Activated CD4-positive, alpha-beta memory T cell treated with anti-CD3 and anti-CD28 coated beads, Interleukin-2, amount 10 ng/mL, durations not matched to agents 7 days and 5 days (primary cell): Measurements from ENCODE around the gene ZBP1. TPM values are rescaled to one million over a fixed set of nuclear protein-coding genes. Genes with fewer than 3 reads are reported as not detected.

Experiments
- CTCF ChIA-PET: fragments of 350-600 bp; sonication (Branson Sonifier 250); formaldehyde crosslinking; loops from one replicate; lab custom pipeline; 2021; ENCODE audit warnings: antibody characterized with exemption, inconsistent platforms; lab: Charles Lee
- POLR2A ChIA-PET: fragments of 350-600 bp; sonication (Branson Sonifier 250); formaldehyde crosslinking; loops from one replicate; lab custom pipeline; 2021; ENCODE audit warnings: antibody characterized with exemption; lab: Charles Lee
- DNase-seq: peaks from one replicate; pipeline ENCODE4 v3.0.0-alpha.2; 2020
- H3K27ac Mint-ChIP-seq: one replicate; pipeline ENCODE4 v1.8.0; 2021; ENCODE audit warnings: mild to moderate bottlenecking, mixed read lengths
- H3K27me3 Mint-ChIP-seq: one replicate; pipeline ENCODE4 v1.8.0; 2021; ENCODE audit warnings: mixed read lengths
- H3K36me3 Mint-ChIP-seq: one replicate; pipeline ENCODE4 v1.8.0; 2021; ENCODE audit warnings: low read depth, mixed read lengths
- H3K4me1 Mint-ChIP-seq: one replicate; pipeline ENCODE4 v1.8.0; 2021; ENCODE audit warnings: mixed read lengths
- H3K4me3 Mint-ChIP-seq: one replicate; pipeline ENCODE4 v1.8.0; 2021; ENCODE audit warnings: mild to moderate bottlenecking, mixed read lengths
- H3K9me3 Mint-ChIP-seq: one replicate; pipeline ENCODE4 v1.8.0; 2021; ENCODE audit warnings: mixed read lengths
- total RNA-seq, 2 experiments: library from RNA; stranded (reverse); gene quantifications; one replicate each; pipeline ENCODE4 v1.2.3, GENCODE V29; 2021

The ZBP1 gene
- total RNA-seq = 10 to 100 TPM; 51.9 to 57.7 TPM

GRCh38 chr20:57620274-57620990, at the start of gene ZBP1:
Gene ZBP1 (minus strand): TSS chr20:57620426. CDS start chr20:57620295, 131 bp downstream.
- ChIA-PET CTCF (interaction anchor here (1.2 to 6.4 kb wide), 10 partner anchors 9 to 560 kb away, joined by 4 to 65 read pairs (median 8); partner anchors contain the start of gene PMEPA1), POLR2A (interaction anchor here (0.7 to 10.2 kb wide), 20 partner anchors 11 to 1544 kb away, joined by 3 to 121 read pairs (median 6); partner anchors contain the start of genes PMEPA1, RBM38 and STX16)
- Mint-ChIP-seq H3K27me3 (peaks cover 24% of the 10 kb centered on the region), H3K4me1 (peaks cover 64% of the 10 kb centered on the region), H3K4me3 (peak within 1 kb of the TSS; percentile 88), H3K9me3 (peaks cover 12% of the 10 kb centered on the region), H3K27ac (peak within 1 kb of the TSS; percentile 99), H3K36me3 (peaks cover 48% of the 10 kb centered on the region)
- DNase-seq = peak; percentile 79

GRCh38 chr20:57669632-57670031, 49.4 kb upstream of the ZBP1 start:
- Mint-ChIP-seq H3K4me3 (no peak overlapping the region), H3K36me3 (no peaks in the 10 kb centered on the region), H3K27me3 (no peaks in the 10 kb centered on the region), H3K27ac (no peak overlapping the region), H3K9me3 (no peaks in the 10 kb centered on the region), H3K4me1 (no peaks in the 10 kb centered on the region)
- POLR2A ChIA-PET = no interaction called here
- no peak for DNase-seq
- CTCF ChIA-PET = no interaction called here

GRCh38 chr20:57667924-57668782, 47.9 kb upstream of the ZBP1 start:
- no peak for DNase-seq
- H3K36me3 Mint-ChIP-seq = no peaks in the 10 kb centered on the region
- no peak overlapping the region for H3K27ac Mint-ChIP-seq
- ChIA-PET POLR2A (interaction anchor here (1.4 kb wide), 1 partner anchor 26 kb away, joined by 3 read pairs; no protein-coding TSS in a partner anchor), CTCF (no interaction called here)
- no peak overlapping the region for H3K4me3 Mint-ChIP-seq
- no peaks in the 10 kb centered on the region for H3K9me3 Mint-ChIP-seq
- H3K4me1 Mint-ChIP-seq = no peaks in the 10 kb centered on the region
- no peaks in the 10 kb centered on the region for H3K27me3 Mint-ChIP-seq

- DNase-seq = no peak
- ChIA-PET CTCF (no interaction called here), POLR2A (interaction anchor here (1.4 kb wide), 1 partner anchor 27 kb away, joined by 3 read pairs; no protein-coding TSS in a partner anchor)
- H3K36me3 Mint-ChIP-seq = no peaks in the 10 kb centered on the region
- no peaks in the 10 kb centered on the region for H3K4me1 Mint-ChIP-seq
- H3K9me3 Mint-ChIP-seq = no peaks in the 10 kb centered on the region
- H3K4me3 Mint-ChIP-seq = no peak overlapping the region
- H3K27me3 Mint-ChIP-seq = no peaks in the 10 kb centered on the region
- no peak overlapping the region for H3K27ac Mint-ChIP-seq
Observed at GRCh38 chr20:57667388-57667787, 47.2 kb upstream of the ZBP1 start.

GRCh38 chr20:57666834-57667157, 46.6 kb upstream of the ZBP1 start:
- Mint-ChIP-seq H3K9me3 (no peaks in the 10 kb centered on the region), H3K4me1 (no peaks in the 10 kb centered on the region)

GRCh38 chr20:57666106-57666833, 46.0 kb upstream of the ZBP1 start:
- Mint-ChIP-seq H3K27me3 (no peaks in the 10 kb centered on the region), H3K9me3 (no peaks in the 10 kb centered on the region), H3K4me1 (no peaks in the 10 kb centered on the region), H3K36me3 (no peaks in the 10 kb centered on the region), H3K27ac (no peak overlapping the region), H3K4me3 (no peak overlapping the region)
- DNase-seq = no peak
- ChIA-PET CTCF (no interaction called here), POLR2A (interaction anchor here (1.4 kb wide), 1 partner anchor 28 kb away, joined by 3 read pairs; no protein-coding TSS in a partner anchor)

More at GRCh38 chr20:57666834-57667157, 46.6 kb upstream of the ZBP1 start:
- ChIA-PET CTCF (no interaction called here), POLR2A (interaction anchor here (1.4 kb wide), 1 partner anchor 27 kb away, joined by 3 read pairs; no protein-coding TSS in a partner anchor)
- Mint-ChIP-seq H3K27me3 (no peaks in the 10 kb centered on the region), H3K4me3 (no peak overlapping the region), H3K27ac (no peak overlapping the region), H3K36me3 (no peaks in the 10 kb centered on the region)
- no peak for DNase-seq

- H3K4me3 Mint-ChIP-seq = no peak overlapping the region
- no peaks in the 10 kb centered on the region for H3K9me3 Mint-ChIP-seq
- no peaks in the 10 kb centered on the region for H3K36me3 Mint-ChIP-seq
- H3K27ac Mint-ChIP-seq = no peak overlapping the region
- H3K4me1 Mint-ChIP-seq = no peaks in the 10 kb centered on the region
- no peaks in the 10 kb centered on the region for H3K27me3 Mint-ChIP-seq
- ChIA-PET POLR2A (no interaction called here), CTCF (no interaction called here)
- DNase-seq = no peak
Observed at GRCh38 chr20:57665589-57665971, 45.4 kb upstream of the ZBP1 start.

- Mint-ChIP-seq H3K27me3 (no peaks in the 10 kb centered on the region), H3K36me3 (no peaks in the 10 kb centered on the region), H3K4me1 (no peaks in the 10 kb centered on the region), H3K9me3 (no peaks in the 10 kb centered on the region), H3K27ac (no peak overlapping the region), H3K4me3 (no peak overlapping the region)
- no peak for DNase-seq
- ChIA-PET CTCF (no interaction called here), POLR2A (no interaction called here)
Observed at GRCh38 chr20:57664924-57665588, 44.8 kb upstream of the ZBP1 start.

GRCh38 chr20:57664476-57664875, 44.2 kb upstream of the ZBP1 start:
- no peaks in the 10 kb centered on the region for H3K27me3 Mint-ChIP-seq
- no peaks in the 10 kb centered on the region for H3K36me3 Mint-ChIP-seq
- POLR2A ChIA-PET = no interaction called here
- DNase-seq = no peak
- no peak overlapping the region for H3K27ac Mint-ChIP-seq
- CTCF ChIA-PET = no interaction called here
- H3K9me3 Mint-ChIP-seq = no peaks in the 10 kb centered on the region
- no peak overlapping the region for H3K4me3 Mint-ChIP-seq
- no peaks in the 10 kb centered on the region for H3K4me1 Mint-ChIP-seq

- no peaks in the 10 kb centered on the region for H3K27me3 Mint-ChIP-seq
- ChIA-PET CTCF (no interaction called here), POLR2A (no interaction called here)
- no peak overlapping the region for H3K4me3 Mint-ChIP-seq
- no peak for DNase-seq
- H3K36me3 Mint-ChIP-seq = no peaks in the 10 kb centered on the region
- H3K27ac Mint-ChIP-seq = no peak overlapping the region
- no peaks in the 10 kb centered on the region for H3K9me3 Mint-ChIP-seq
- peaks cover 2% of the 10 kb centered on the region for H3K4me1 Mint-ChIP-seq
Observed at GRCh38 chr20:57663681-57664451, 43.6 kb upstream of the ZBP1 start.

GRCh38 chr20:57663241-57663640, 43.0 kb upstream of the ZBP1 start:
- POLR2A ChIA-PET = no interaction called here
- no peak for DNase-seq
- Mint-ChIP-seq H3K27me3 (no peaks in the 10 kb centered on the region), H3K4me3 (no peak overlapping the region), H3K36me3 (no peaks in the 10 kb centered on the region), H3K4me1 (peaks cover 5% of the 10 kb centered on the region), H3K27ac (no peak overlapping the region), H3K9me3 (no peaks in the 10 kb centered on the region)
- CTCF ChIA-PET = no interaction called here
